HG03039 (cell line): Measurements from ENCODE around the gene PRELID1.
"Not testable (repeated sequence)": the region's sequence is repeated elsewhere in the genome, so short reads cannot be mapped to it uniquely, and the experiment has no call there.

ENCODE experiments used
- ATAC-seq: cut with Tn5 transposase; IDR thresholded peaks from one replicate; pipeline ENCODE4 v1.9.1; 2021; ENCODE audit warnings: mild to moderate bottlenecking, moderate library complexity; ENCODE audit not compliant: unreplicated experiment

Gene PRELID1

GRCh38 chr5:177299697-177300096 lies 3.9 kb upstream of the PRELID1 start:
- ATAC-seq: no peak

- ATAC-seq: peak; percentile 36
Measured at GRCh38 chr5:177300236-177300880, 3.2 kb upstream of the PRELID1 start.

GRCh38 chr5:177300951-177301350 lies 2.6 kb upstream of the PRELID1 start:
- ATAC-seq: no peak

- ATAC-seq: no peak
Measured at GRCh38 chr5:177301503-177302165, 2.0 kb upstream of the PRELID1 start.

GRCh38 chr5:177302354-177303110 lies 1.1 kb upstream of the PRELID1 start:
- ATAC-seq: no peak

- ATAC-seq: no peak
Measured at GRCh38 chr5:177303925-177304391, 359 bp downstream of the PRELID1 start.

- ATAC-seq: no peak
Measured at GRCh38 chr5:177304392-177305119, 957 bp downstream of the PRELID1 start.

GRCh38 chr5:177306103-177306640 lies 2.6 kb downstream of the PRELID1 start:
- not testable (repeated sequence) for ATAC-seq

GRCh38 chr5:177306674-177307543 lies 3.3 kb downstream of the PRELID1 start:
- no peak for ATAC-seq

- no peak for ATAC-seq
Measured at GRCh38 chr5:177307544-177308363, 4.2 kb downstream of the PRELID1 start.

GRCh38 chr5:177308740-177309139 lies 5.1 kb downstream of the PRELID1 start:
- no peak for ATAC-seq

GRCh38 chr5:177309351-177310191 lies 6.0 kb downstream of the PRELID1 start:
- ATAC-seq: no peak

- no peak for ATAC-seq
Measured at GRCh38 chr5:177310332-177310731, 6.7 kb downstream of the PRELID1 start.

GRCh38 chr5:177310757-177311391 lies 7.3 kb downstream of the PRELID1 start:
- ATAC-seq: no peak

- ATAC-seq: no peak
Measured at GRCh38 chr5:177311392-177311722, 7.8 kb downstream of the PRELID1 start.

- peak; percentile 66 for ATAC-seq
Measured at GRCh38 chr5:177311723-177312648, 8.4 kb downstream of the PRELID1 start, which contains the start of gene MXD3. Gene MXD3 (minus strand): TSS chr5:177311898. CDS start chr5:177311830, 68 bp downstream.
